HG03097 (cell line): ENCODE measurements around the gene BASP1.

ENCODE experiments used
- ATAC-seq: cut with Tn5 transposase; IDR thresholded peaks from one replicate; pipeline ENCODE4 v1.9.1; 2021; ENCODE audit not compliant: unreplicated experiment, low FRiP score

BASP1 gene

GRCh38 chr5:17217493-17218352 lies at the start of gene BASP1:
Gene BASP1 (plus strand): TSS chr5:17217631. CDS start chr5:17275217, 57,586 bp downstream.
- ATAC-seq, result peak; percentile 33

GRCh38 chr5:17169507-17169906 lies 47.9 kb upstream of the BASP1 start:
- ATAC-seq, result no peak

DNA sequence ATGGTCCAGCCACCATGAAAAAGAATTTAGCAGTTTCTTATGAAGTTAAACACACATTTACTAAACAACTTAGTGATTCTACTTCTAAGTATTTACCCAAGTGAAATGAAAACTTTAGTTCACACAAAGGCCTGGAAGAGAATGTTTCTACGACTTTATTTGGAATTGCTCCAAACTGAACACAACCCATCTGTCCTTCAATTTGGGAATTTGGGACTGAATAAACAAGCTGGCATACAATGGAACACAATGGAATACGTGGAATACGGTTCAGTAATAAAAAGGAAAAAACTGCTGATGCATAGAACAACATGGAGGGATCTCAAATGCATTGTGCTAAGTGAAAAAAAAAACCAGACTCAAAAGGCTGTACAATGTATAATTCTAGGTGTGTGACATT lies 44.6 kb upstream of the BASP1 start:
- ATAC-seq, result no peak

DNA sequence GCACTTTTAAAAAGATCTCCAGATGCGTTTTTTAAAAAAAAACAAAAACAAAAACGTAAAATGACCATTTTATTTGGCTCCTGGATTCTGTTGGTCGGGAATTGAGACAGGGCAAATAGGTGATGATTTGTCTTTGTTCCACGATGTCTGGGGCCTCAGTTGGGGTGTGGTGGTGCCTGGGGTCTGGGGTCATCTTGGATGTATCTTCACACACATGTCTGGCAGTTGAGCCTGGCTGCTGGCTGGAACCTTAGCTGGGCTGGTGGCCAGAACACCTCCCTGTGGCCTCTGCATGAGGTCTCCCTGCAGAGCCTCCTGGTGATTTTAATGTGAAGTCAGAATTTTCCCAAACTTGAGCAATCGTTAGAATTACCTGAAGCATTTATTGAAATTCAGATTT lies 42.5 kb upstream of the BASP1 start:
- ATAC-seq, result no peak

DNA sequence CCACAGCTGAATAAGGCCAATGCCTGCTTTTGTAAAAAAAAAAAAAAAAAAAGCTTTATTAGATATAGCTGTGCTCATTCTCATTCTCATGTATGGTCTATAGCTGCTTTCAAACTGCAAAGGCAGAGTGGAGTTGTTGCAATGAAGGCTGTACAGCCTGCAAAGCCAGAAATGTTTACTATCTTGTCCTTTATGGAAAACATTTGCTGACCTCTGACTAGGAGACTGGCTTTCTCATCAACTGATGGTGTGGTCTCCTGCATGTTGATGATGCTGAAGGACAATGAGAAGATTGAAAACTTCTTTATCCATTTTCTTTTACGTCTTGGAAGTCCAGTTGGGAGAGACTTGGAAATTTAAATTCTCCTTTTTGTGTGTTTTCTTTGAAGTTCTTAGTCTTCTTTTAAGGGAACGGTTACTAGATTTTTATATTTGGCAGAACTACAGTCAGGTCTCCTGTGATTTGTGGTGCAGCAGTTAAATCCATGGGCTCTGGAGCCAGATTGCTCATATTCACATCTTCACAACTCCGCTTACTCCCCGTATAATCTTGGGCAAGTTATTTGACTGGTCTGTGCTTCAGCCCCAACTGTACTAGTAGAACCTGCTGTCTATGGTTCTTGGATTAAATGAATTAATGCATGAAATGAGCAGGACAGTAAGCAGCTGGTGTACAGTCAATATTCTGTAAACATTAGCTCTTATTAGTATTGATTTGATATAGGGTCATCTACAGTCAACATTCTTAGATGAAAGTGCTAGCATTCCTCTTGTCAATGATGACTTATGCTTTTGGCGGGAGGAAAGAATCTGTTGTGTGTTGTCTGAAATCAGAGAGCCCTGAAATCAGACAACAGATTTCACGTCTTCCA lies 39.7 kb upstream of the BASP1 start:
- ATAC-seq, result no peak

- no peak for ATAC-seq
Observed at GRCh38 chr5:17178373-17178675, 39.1 kb upstream of the BASP1 start.

DNA sequence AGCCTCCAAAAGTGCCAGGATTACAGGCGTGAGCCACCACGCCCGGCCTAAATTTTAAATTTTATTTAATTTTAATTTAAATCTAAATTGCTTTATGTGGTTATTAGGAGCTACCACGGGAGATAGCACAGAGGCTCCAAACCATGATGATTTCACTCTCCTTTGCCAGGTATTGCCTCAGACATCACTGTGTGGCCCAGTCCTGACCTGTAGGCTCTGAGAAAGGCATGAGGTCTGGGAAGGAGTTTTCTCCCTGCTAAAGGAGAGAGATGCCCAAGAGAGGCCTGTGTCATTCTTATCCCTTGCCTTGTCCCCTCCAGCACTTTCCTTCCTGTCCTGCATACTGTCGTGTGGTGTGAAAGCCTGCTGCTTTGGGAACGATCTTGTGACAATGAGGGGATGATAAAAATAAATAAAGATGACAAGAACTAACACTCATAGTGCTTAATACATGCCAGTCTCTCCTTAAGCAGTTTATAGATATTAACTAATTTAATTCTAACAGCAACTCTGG lies 37.0 kb upstream of the BASP1 start:
- ATAC-seq, result no peak

GRCh38 chr5:17180864-17181723 lies 36.3 kb upstream of the BASP1 start:
- no peak for ATAC-seq

- no peak for ATAC-seq
Observed at GRCh38 chr5:17182494-17182893, 34.9 kb upstream of the BASP1 start.

- ATAC-seq, result no peak
Observed at GRCh38 chr5:17182981-17183380, 34.5 kb upstream of the BASP1 start.

GRCh38 chr5:17183831-17184230 lies 33.6 kb upstream of the BASP1 start:
- no peak for ATAC-seq

DNA sequence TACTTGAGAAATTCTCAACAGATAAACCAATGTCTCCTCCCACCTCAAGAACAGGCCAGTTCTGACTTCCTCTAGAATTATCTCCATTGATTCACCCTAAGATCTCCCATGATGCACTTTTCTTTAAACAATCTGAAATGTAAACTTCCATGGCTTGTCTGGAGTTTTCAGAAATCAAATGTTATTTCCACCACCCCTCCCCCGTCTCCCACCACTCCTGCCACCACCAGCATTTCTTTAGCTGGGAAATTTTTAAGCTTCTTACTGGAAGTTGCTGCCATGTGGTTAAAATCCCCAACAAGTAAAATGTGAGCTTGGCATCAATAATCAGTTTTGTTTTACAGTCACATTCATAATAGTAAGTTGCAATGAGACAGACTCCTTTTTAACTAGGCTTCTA lies 32.8 kb upstream of the BASP1 start:
- no peak for ATAC-seq

GRCh38 chr5:17185349-17185748 lies 32.1 kb upstream of the BASP1 start:
- no peak for ATAC-seq

- no peak for ATAC-seq
Observed at GRCh38 chr5:17185773-17186172, 31.7 kb upstream of the BASP1 start.

GRCh38 chr5:17186256-17186655 lies 31.2 kb upstream of the BASP1 start:
- no peak for ATAC-seq

GRCh38 chr5:17187011-17187785 lies 30.2 kb upstream of the BASP1 start:
- no peak for ATAC-seq

- ATAC-seq, result no peak
Observed at GRCh38 chr5:17187786-17188170, 29.7 kb upstream of the BASP1 start.

DNA sequence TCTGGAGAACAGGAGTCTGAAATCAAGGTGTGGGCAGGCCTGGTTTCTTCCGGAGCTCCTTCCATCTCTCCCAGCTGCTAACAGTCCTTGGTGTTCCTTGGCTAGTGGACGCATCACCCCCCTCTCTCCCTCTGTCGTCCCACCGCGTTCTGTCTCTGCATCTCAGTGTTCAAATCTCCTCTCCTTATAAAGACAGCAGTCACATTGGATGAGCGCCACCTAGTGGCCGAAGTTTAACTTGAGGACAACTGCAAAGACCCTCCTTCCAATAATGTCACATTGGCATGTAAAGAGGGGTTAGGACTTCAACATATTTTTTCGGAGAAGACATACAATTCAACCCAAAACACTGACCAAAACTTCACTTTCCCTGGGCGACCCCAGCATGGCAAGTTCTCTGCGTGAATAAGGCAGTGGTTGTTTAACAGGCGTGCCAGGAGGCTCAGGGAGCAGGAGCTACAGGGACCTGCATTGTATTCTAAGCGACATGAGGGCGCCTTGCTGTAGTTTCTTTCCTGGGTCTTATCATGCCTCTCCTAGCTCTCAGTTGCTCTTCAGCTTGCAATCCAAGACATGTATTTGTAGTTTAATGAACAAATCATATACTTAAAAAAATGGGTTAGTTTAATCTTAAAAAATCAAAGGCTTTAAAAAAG lies 27.9 kb upstream of the BASP1 start:
- peak; percentile 70 for ATAC-seq

DNA sequence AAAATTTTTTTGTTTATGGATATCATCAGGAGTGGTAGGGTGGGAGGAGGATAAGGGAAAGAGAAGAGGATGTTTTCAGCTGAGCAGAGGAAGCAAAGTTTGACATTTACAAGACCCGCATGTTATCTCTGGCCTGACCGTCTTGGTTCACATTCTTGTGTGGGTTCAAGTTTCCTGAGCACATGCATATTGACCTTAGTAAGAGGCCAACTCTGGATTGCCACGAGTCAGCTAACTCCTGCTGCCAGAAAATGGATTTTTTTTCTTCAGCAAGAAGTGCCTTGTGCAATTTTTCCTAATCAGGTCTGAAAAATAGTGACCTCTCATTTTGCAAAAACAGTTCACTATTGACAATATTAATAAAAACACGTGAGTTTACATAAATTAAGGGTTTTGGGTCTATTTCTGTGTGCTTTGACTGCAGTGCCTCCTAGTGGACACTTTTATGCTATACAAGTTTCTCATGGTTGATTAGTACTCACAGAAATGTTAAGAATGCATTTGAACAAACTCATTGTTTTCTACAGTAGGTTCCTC lies 27.1 kb upstream of the BASP1 start:
- no peak for ATAC-seq
